GM23248 (cell line): ENCODE data around the gene COMMD7.

Experiments
- EZH2 ChIP-seq: fragments of 200-600 bp; sonication (generic); IDR thresholded peaks from 2 replicates; pipeline ENCODE4 v1.6.1; 2018; ENCODE audit warnings: antibody characterized with exemption, mild to moderate bottlenecking; ENCODE audit not compliant: insufficient read depth, poor library complexity, severe bottlenecking
- EZH2phosphoT487 ChIP-seq: fragments of 200-600 bp; sonication (generic); IDR thresholded peaks from 2 replicates; pipeline ENCODE4 v1.6.1; 2018; ENCODE audit warnings: antibody characterized with exemption, moderate library complexity, mild to moderate bottlenecking, low read depth; ENCODE audit not compliant: insufficient read depth

DNA sequence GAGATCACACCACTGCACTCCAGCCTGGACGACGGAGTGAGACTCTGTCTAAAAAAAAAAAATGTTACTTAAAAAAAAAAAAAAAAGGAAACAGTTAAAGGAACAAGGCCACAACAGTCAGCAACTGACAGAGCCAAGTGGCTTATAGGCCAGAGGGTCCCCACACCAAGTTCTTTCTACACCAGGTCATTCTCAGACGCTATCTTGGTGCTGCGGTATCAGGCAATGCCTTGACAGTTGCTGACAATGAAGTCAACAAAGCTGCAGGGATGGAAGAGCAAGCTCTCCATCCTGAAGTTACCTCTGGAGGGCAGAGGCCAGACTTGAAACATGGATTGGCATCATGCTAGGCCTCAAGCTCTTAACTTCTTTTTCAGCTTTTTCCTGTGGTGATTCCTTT is 31.9 kb downstream of the COMMD7 start:
- no peak for TF ChIP-seq EZH2
- no peak for TF ChIP-seq EZH2phosphoT487
